Glutamatergic neuron (in vitro differentiated cells): ENCODE data around the gene SPECC1. TPM values are rescaled to one million over a fixed set of nuclear protein-coding genes. Genes with fewer than 3 reads are reported as not detected.
"Not testable (repeated sequence)": the region's sequence is repeated elsewhere in the genome, so short reads cannot be mapped to it uniquely, and the experiment has no call there.

Source experiments
- DNase-seq: peaks from one replicate; pipeline ENCODE4 v3.0.0; 2022
- H3K27ac Mint-ChIP-seq: one replicate; pipeline ENCODE4 v1.8.0; 2020; ENCODE audit warnings: mild to moderate bottlenecking, mixed read lengths, inconsistent platforms; ENCODE audit not compliant: unreplicated experiment
- H3K27me3 Mint-ChIP-seq: one replicate; pipeline ENCODE4 v1.8.0; 2020; ENCODE audit warnings: mild to moderate bottlenecking, moderate library complexity, mixed read lengths, inconsistent platforms; ENCODE audit not compliant: unreplicated experiment
- H3K36me3 Mint-ChIP-seq: one replicate; pipeline ENCODE4 v1.8.0; 2020; ENCODE audit warnings: mild to moderate bottlenecking, mixed read lengths, inconsistent platforms; ENCODE audit not compliant: unreplicated experiment
- H3K4me1 Mint-ChIP-seq: one replicate; pipeline ENCODE4 v1.8.0; 2020; ENCODE audit warnings: mild to moderate bottlenecking, low read depth, mixed read lengths, inconsistent platforms; ENCODE audit not compliant: unreplicated experiment
- H3K4me3 Mint-ChIP-seq: one replicate; pipeline ENCODE4 v1.8.0; 2020; ENCODE audit warnings: mild to moderate bottlenecking, mixed read lengths, inconsistent platforms; ENCODE audit not compliant: unreplicated experiment
- H3K9me3 Mint-ChIP-seq: one replicate; pipeline ENCODE4 v1.8.0; 2020; ENCODE audit warnings: mild to moderate bottlenecking, moderate library complexity, mixed read lengths, inconsistent platforms; ENCODE audit not compliant: unreplicated experiment
- CTCF ChIP-seq: fragments of 200-600 bp; sonication (generic); IDR thresholded peaks from one replicate; pipeline ENCODE4 v1.5.0; 2021; ENCODE audit not compliant: partially characterized antibody, unreplicated experiment
- total RNA-seq: library from RNA; stranded (reverse); fragmentation: NEBNext Ultra II Directional; extraction: Animal tissue kit (Norgen Biotek cat#: 25700); gene quantifications from one replicate; pipeline ENCODE4 v1.2.1, GENCODE V29; 2021; ENCODE audit not compliant: unreplicated experiment

Gene SPECC1
- total RNA-seq, 1 donor from 2014 or later: 60.6 TPM

GRCh38 chr17:20103454-20104446, 94.6 kb downstream of the SPECC1 start:
- Mint-ChIP-seq H3K4me1 (peaks cover 5% of the 10 kb centered on the region), H3K4me3 (no peak overlapping the region), H3K9me3 (peaks cover 3% of the 10 kb centered on the region), H3K27me3 (peaks cover 3% of the 10 kb centered on the region), H3K27ac (no peak overlapping the region), H3K36me3 (peaks cover 1% of the 10 kb centered on the region)
- no peak for DNase-seq
- no peak for TF ChIP-seq CTCF

GRCh38 chr17:20105539-20106280, 96.6 kb downstream of the SPECC1 start:
- no peaks in the 10 kb centered on the region for H3K36me3 Mint-ChIP-seq
- TF ChIP-seq CTCF: no peak
- peaks cover 5% of the 10 kb centered on the region for H3K4me1 Mint-ChIP-seq
- H3K27ac Mint-ChIP-seq: no peak overlapping the region
- DNase-seq: no peak
- H3K4me3 Mint-ChIP-seq: no peak overlapping the region
- H3K27me3 Mint-ChIP-seq: peaks cover 2% of the 10 kb centered on the region
- H3K9me3 Mint-ChIP-seq: peaks cover 3% of the 10 kb centered on the region

DNA sequence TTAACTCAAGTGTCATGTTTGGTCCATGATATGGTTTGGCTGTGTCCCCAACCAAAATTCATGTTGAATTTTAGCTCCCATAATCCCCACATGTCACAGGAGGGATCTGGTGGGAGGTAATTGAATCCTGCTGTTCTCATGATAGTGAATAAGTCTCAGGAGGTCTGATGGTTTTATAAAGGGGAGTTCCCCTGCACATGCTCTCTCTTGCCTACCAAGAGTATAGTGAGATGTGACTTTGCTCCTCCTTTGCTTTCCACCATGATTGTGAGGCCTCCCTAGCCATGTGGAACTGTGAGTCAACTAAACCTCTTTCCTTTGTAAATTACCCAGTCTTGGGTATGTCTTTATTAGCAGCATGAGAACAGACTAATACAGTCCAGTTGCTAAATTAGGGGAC, 97.3 kb downstream of the SPECC1 start:
- H3K36me3 Mint-ChIP-seq, H3K4me1 Mint-ChIP-seq, DNase-seq, H3K27me3 Mint-ChIP-seq, H3K27ac Mint-ChIP-seq, H3K4me3 Mint-ChIP-seq, H3K9me3 Mint-ChIP-seq: not testable (repeated sequence)

- H3K36me3 Mint-ChIP-seq: no peaks in the 10 kb centered on the region
- no peak overlapping the region for H3K4me3 Mint-ChIP-seq
- no peak overlapping the region for H3K27ac Mint-ChIP-seq
- no peak for DNase-seq
- H3K27me3 Mint-ChIP-seq: peaks cover 2% of the 10 kb centered on the region
- peaks cover 3% of the 10 kb centered on the region for H3K9me3 Mint-ChIP-seq
- peaks cover 1% of the 10 kb centered on the region for H3K4me1 Mint-ChIP-seq
- no peak for TF ChIP-seq CTCF
Measured at GRCh38 chr17:20109076-20109475, 99.9 kb downstream of the SPECC1 start.

GRCh38 chr17:20111538-20111937, 102.4 kb downstream of the SPECC1 start:
- no peak for TF ChIP-seq CTCF
- H3K36me3 Mint-ChIP-seq: no peaks in the 10 kb centered on the region
- DNase-seq: no peak
- no peaks in the 10 kb centered on the region for H3K9me3 Mint-ChIP-seq
- H3K27ac Mint-ChIP-seq: no peak overlapping the region
- H3K4me1 Mint-ChIP-seq: peaks cover 3% of the 10 kb centered on the region
- H3K27me3 Mint-ChIP-seq: no peaks in the 10 kb centered on the region
- no peak overlapping the region for H3K4me3 Mint-ChIP-seq
